ENCODE results near the gene ECT2. TPM values are rescaled to one million over a fixed set of nuclear protein-coding genes. Genes with fewer than 3 reads are reported as not detected.

The ECT2 gene
- total RNA-seq, 1 experiment from 2014 or later = 81.3 TPM

DNA sequence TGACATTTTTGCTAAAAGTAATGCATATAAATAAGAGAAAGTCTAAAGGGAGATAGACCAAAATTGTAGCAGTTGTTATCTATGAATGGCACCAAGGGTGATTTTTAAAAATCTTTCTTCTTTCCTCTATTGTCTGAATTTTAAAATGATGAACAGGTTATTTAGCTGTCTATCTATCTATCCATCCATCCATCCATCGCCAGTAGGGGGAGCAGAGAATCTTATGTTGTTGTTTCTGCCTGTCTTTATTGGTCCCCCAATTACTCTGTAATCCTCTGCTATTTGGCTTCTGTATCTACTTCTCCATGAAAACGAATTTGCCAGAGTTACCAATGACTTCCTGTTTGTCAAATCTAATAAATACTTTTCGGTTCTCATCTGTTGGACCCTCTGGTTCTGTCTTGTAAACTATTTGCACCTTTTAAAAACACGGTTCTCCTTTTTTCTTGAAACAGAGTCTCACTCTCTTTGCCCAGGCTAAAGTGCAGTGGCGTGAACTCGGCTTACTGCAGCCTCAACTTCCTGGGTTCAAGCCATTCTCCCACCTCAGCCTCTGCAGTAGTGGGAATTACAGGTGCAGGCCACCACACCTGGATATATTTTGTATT, 86.0 kb downstream of the ECT2 start:
- peaks cover 6 to 9% of the 10 kb centered on the region in 2 experiments for H3K4me1 Mint-ChIP-seq
- WGBS (ENCODE audit: extremely low coverage, insufficient read length, low lambda C conversion rate) = no CpG with 5 or more reads among the region's 6 CpGs
- no peaks in the 10 kb centered on the region for H3K79me2 ChIP-seq (ENCODE audit: insufficient read depth, low read length)
- H3K4me3 Mint-ChIP-seq = no peak overlapping the region
- no peak overlapping the region for H3K18ac ChIP-seq (ENCODE audit: insufficient read length, low read depth, low read length)
- no peaks in the 10 kb centered on the region for H3K27me3 Mint-ChIP-seq (ENCODE audit: low read depth)
- H2BK20ac ChIP-seq (ENCODE audit: low read depth, low read length, poor library complexity, severe bottlenecking) = no peak overlapping the region
- H2BK15ac ChIP-seq (ENCODE audit: low read depth, low read length) = no peak overlapping the region
- H3K9ac ChIP-seq (ENCODE audit: extremely low read depth, insufficient read length, low read length) = no peak overlapping the region
- H2BK12ac ChIP-seq (ENCODE audit: insufficient read length, low read depth, low read length) = no peak overlapping the region
- H4K20me1 ChIP-seq (ENCODE audit: control insufficient read depth, insufficient read depth, insufficient read length) = no peaks in the 10 kb centered on the region
- H3K9me3 Mint-ChIP-seq = no peaks in the 10 kb centered on the region
- H3K9me3 ChIP-seq (ENCODE audit: control insufficient read depth, low read depth, low read length) = no peaks in the 10 kb centered on the region
- no peak overlapping the region for H3K4me2 ChIP-seq (ENCODE audit: insufficient read depth, insufficient read length, low read length)
- no peaks in the 10 kb centered on the region for H3K4me1 ChIP-seq (ENCODE audit: insufficient read depth, low read length)
- H4K5ac ChIP-seq (ENCODE audit: insufficient read length, low read depth, low read length) = no peak overlapping the region
- H3K4ac ChIP-seq (ENCODE audit: low read depth, low read length) = no peak overlapping the region
- H3K23me2 ChIP-seq (ENCODE audit: insufficient read length, low read depth, low read length, poor library complexity, severe bottlenecking) = no peaks in the 10 kb centered on the region
- H4K91ac ChIP-seq (ENCODE audit: insufficient read length, low read depth, low read length) = no peak overlapping the region
- no peak overlapping the region for H3K56ac ChIP-seq (ENCODE audit: insufficient read length, low read depth, low read length)
- H3T11ph ChIP-seq (ENCODE audit: low read length) = no peak overlapping the region
- H3K27ac ChIP-seq (ENCODE audit: insufficient read length, low read depth, low read length) = no peak overlapping the region
- H2BK120ac ChIP-seq (ENCODE audit: low read depth, low read length, poor library complexity, severe bottlenecking) = no peak overlapping the region
- no peaks in the 10 kb centered on the region for H3K27me3 ChIP-seq (ENCODE audit: insufficient read depth, low read length)
- H3K27ac Mint-ChIP-seq = no peak overlapping the region
- H2AK5ac ChIP-seq (ENCODE audit: insufficient read length, low read length) = no peak overlapping the region
- peak; percentile 79 for TF ChIP-seq CTCF (conservative IDR thresholded peaks at IDR 0.05)
- no peak overlapping the region for H2AFZ ChIP-seq (ENCODE audit: low read length)
- no peak for DNase-seq
- H3K79me1 ChIP-seq (ENCODE audit: insufficient read depth, low read depth, low read length, poor library complexity, severe bottlenecking) = no peaks in the 10 kb centered on the region
- H3K36me3 Mint-ChIP-seq (ENCODE audit: insufficient read depth in 1 of 3, low read depth in 3 of 3) = no peaks in the 10 kb centered on the region
- H4K8ac ChIP-seq (replicated peaks; ENCODE audit: insufficient read length, low read depth, low read length) = no peak overlapping the region
- H2BK5ac ChIP-seq (ENCODE audit: insufficient read length, low read length) = no peak overlapping the region
- no peak overlapping the region for H3K23ac ChIP-seq (ENCODE audit: insufficient read length, low read depth, low read length)
- no peak overlapping the region for H3K14ac ChIP-seq (ENCODE audit: insufficient read depth, low read length)
